ENCODE measurements around the gene CD37. TPM values are rescaled to one million over a fixed set of nuclear protein-coding genes. Genes with fewer than 3 reads are reported as not detected.

Gene CD37
- total RNA-seq, 1 experiment from 2014 or later = not detected

- Histone ChIP-seq H3K27ac (ENCODE audit: insufficient read length, low read depth, low read length) (no peak overlapping the region), H2BK120ac (ENCODE audit: low read depth, low read length, poor library complexity, severe bottlenecking) (no peak overlapping the region), H3K79me2 (ENCODE audit: insufficient read depth, low read length) (peaks cover 6% of the 10 kb centered on the region; the same call in 1 of the 2 replicates), H3K4me1 (ENCODE audit: insufficient read depth, low read length) (no peaks in the 10 kb centered on the region; the same call in 1 of the 2 replicates), H3K27me3 (ENCODE audit: insufficient read depth, low read length) (no peaks in the 10 kb centered on the region), H4K91ac (ENCODE audit: insufficient read length, low read depth, low read length) (no peak overlapping the region), H3T11ph (ENCODE audit: low read length) (no peak overlapping the region), H3K4me2 (ENCODE audit: insufficient read depth, insufficient read length, low read length) (peak overlapping the region; percentile 37), H2AFZ (ENCODE audit: low read length) (no peak overlapping the region), H3K79me1 (ENCODE audit: insufficient read depth, low read depth, low read length, poor library complexity, severe bottlenecking) (peaks cover 6% of the 10 kb centered on the region), H3K56ac (ENCODE audit: insufficient read length, low read depth, low read length) (no peak overlapping the region), H2BK15ac (ENCODE audit: low read depth, low read length) (no peak overlapping the region), H2AK5ac (ENCODE audit: insufficient read length, low read length) (no peak overlapping the region), H3K4ac (ENCODE audit: low read depth, low read length) (no peak overlapping the region), H2BK5ac (ENCODE audit: insufficient read length, low read length) (no peak overlapping the region), H2BK12ac (ENCODE audit: insufficient read length, low read depth, low read length) (no peak overlapping the region), H4K8ac (replicated peaks; ENCODE audit: insufficient read length, low read depth, low read length) (no peak overlapping the region), H3K14ac (ENCODE audit: insufficient read depth, low read length) (no peak overlapping the region), H3K23ac (ENCODE audit: insufficient read length, low read depth, low read length) (no peak overlapping the region), H3K23me2 (ENCODE audit: insufficient read length, low read depth, low read length, poor library complexity, severe bottlenecking) (peaks cover 8% of the 10 kb centered on the region), H3K18ac (ENCODE audit: insufficient read length, low read depth, low read length) (no peak overlapping the region), H4K5ac (ENCODE audit: insufficient read length, low read depth, low read length) (no peak overlapping the region), H3K9ac (ENCODE audit: extremely low read depth, insufficient read length, low read length) (no peak overlapping the region), H2BK20ac (ENCODE audit: low read depth, low read length, poor library complexity, severe bottlenecking) (no peak overlapping the region), H4K20me1 (ENCODE audit: control insufficient read depth, insufficient read depth, insufficient read length) (no peaks in the 10 kb centered on the region), H3K9me3 (ENCODE audit: control insufficient read depth, low read depth, low read length) (no peaks in the 10 kb centered on the region)
- H3K27ac Mint-ChIP-seq = peak overlapping the region in 2 of 3 experiments; percentile 11 to 56; a peak in 1 of 7 replicates
- peaks cover 6 to 10% of the 10 kb centered on the region in 2 experiments; a peak in 4 of 5 replicates for H3K9me3 Mint-ChIP-seq
- TF ChIP-seq CTCF (conservative IDR thresholded peaks at IDR 0.05) = no peak
- peak; percentile 41 for DNase-seq
- H3K4me3 Mint-ChIP-seq = no peak overlapping the region; a peak in 1 of 5 replicates
- WGBS (ENCODE audit: extremely low coverage, insufficient read length, low lambda C conversion rate) = no CpG with 5 or more reads among the region's 27 CpGs
- peaks cover 4 to 17% of the 10 kb centered on the region in 2 experiments for H3K4me1 Mint-ChIP-seq
- H3K36me3 Mint-ChIP-seq (ENCODE audit: insufficient read depth in 1 of 3, low read depth in 3 of 3) = peaks cover 8 to 14% (median 14%) of the 10 kb centered on the region in 3 experiments
- peaks cover 3% of the 10 kb centered on the region for H3K27me3 Mint-ChIP-seq (ENCODE audit: low read depth)
Observed at GRCh38 chr19:49364083-49364737, 29.0 kb downstream of the CD37 start.

All from H9 (cell line).